ENCODE data around the gene MRPS6.

MRPS6 gene

GRCh38 chr21:34179204-34179935 lies 106.0 kb downstream of the MRPS6 start:
- no peak for TF ChIP-seq GATA1 (IDR thresholded peaks at IDR 0.05; ENCODE audit: low read depth, low read length)
- no peak for TF ChIP-seq POLR2A (IDR thresholded peaks at IDR 0.05; ENCODE audit: low read length)
- DNase-seq, result no peak

GRCh38 chr21:34180407-34180806 lies 107.0 kb downstream of the MRPS6 start:
- TF ChIP-seq POLR2A (IDR thresholded peaks at IDR 0.05; ENCODE audit: low read length), result no peak
- no peak for TF ChIP-seq GATA1 (IDR thresholded peaks at IDR 0.05; ENCODE audit: low read depth, low read length)
- DNase-seq, result no peak

GRCh38 chr21:34180826-34181359 lies 107.5 kb downstream of the MRPS6 start:
- no peak for TF ChIP-seq POLR2A (IDR thresholded peaks at IDR 0.05; ENCODE audit: low read length)
- TF ChIP-seq GATA1 (IDR thresholded peaks at IDR 0.05; ENCODE audit: low read depth, low read length), result no peak
- no peak for DNase-seq

GRCh38 chr21:34181431-34182039 lies 108.2 kb downstream of the MRPS6 start:
- no peak for TF ChIP-seq GATA1 (IDR thresholded peaks at IDR 0.05; ENCODE audit: low read depth, low read length)
- no peak for TF ChIP-seq POLR2A (IDR thresholded peaks at IDR 0.05; ENCODE audit: low read length)

DNA sequence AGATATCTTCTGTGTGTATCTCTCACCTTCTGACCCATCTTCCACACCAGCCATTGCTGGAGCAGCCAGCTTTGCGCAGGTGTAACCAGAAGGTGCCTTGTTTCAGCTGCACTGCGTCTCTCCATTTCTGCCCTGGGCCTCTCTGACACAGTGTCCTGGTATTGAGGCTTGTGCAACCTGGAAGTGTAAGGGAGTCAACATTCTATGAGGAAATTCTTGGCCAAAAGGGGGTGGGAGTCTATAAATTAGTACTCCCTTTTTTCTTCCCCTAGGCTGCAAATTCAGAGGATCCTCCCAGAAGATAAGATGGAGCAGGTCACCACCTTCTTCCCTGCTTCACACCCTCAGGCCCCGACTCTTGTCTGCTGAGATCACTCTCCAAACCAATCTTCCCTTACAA lies 109.1 kb downstream of the MRPS6 start:
- no peak for DNase-seq
- TF ChIP-seq GATA1 (IDR thresholded peaks at IDR 0.05; ENCODE audit: low read depth, low read length) (no peak), POLR2A (IDR thresholded peaks at IDR 0.05; ENCODE audit: low read length) (no peak)

More at GRCh38 chr21:34181431-34182039, 108.2 kb downstream of the MRPS6 start:
- DNase-seq, result no peak

- no peak for TF ChIP-seq GATA1 (IDR thresholded peaks at IDR 0.05; ENCODE audit: low read depth, low read length)
- TF ChIP-seq POLR2A (IDR thresholded peaks at IDR 0.05; ENCODE audit: low read length), result no peak
- no peak for DNase-seq
Observed at GRCh38 chr21:34183331-34183928, 110.1 kb downstream of the MRPS6 start.

- TF ChIP-seq POLR2A (IDR thresholded peaks at IDR 0.05; ENCODE audit: low read length) (no peak), GATA1 (IDR thresholded peaks at IDR 0.05; ENCODE audit: low read depth, low read length) (no peak)
- DNase-seq, result no peak
Observed at GRCh38 chr21:34184232-34184631, 110.9 kb downstream of the MRPS6 start.

GRCh38 chr21:34185026-34185750 lies 111.8 kb downstream of the MRPS6 start:
- TF ChIP-seq POLR2A (IDR thresholded peaks at IDR 0.05; ENCODE audit: low read length) (no peak), GATA1 (IDR thresholded peaks at IDR 0.05; ENCODE audit: low read depth, low read length) (no peak)
- DNase-seq, result no peak

- TF ChIP-seq POLR2A (IDR thresholded peaks at IDR 0.05; ENCODE audit: low read length) (no peak), GATA1 (IDR thresholded peaks at IDR 0.05; ENCODE audit: low read depth, low read length) (peak; percentile 11)
- DNase-seq, result peak; percentile 76 to 77
Observed at GRCh38 chr21:34186109-34186719, 112.8 kb downstream of the MRPS6 start.

DNA sequence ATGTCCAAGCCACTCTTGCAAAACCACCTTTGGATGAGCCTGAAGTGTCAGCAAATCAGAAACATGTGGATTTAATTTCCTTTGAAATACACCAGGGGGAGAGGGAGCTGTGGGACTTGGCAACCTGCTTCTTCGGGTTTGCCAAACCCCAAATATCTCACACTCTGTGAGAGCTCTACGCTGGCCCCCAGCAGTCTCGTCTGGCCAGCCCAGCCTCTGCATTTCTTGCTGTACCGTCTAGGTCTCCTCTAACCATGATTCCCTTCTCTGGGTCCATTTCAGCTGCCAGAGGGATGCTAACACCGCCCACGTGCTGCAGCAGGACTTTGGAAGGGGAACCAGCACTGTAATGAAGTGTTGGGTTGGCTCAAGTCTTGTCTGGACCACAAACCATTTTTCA lies 114.6 kb downstream of the MRPS6 start:
- DNase-seq, result no peak
- TF ChIP-seq GATA1 (IDR thresholded peaks at IDR 0.05; ENCODE audit: low read depth, low read length), result no peak
- no peak for TF ChIP-seq POLR2A (IDR thresholded peaks at IDR 0.05; ENCODE audit: low read length)

- DNase-seq, result no peak
- no peak for TF ChIP-seq GATA1 (IDR thresholded peaks at IDR 0.05; ENCODE audit: low read depth, low read length)
- TF ChIP-seq POLR2A (IDR thresholded peaks at IDR 0.05; ENCODE audit: low read length), result no peak
Observed at GRCh38 chr21:34189506-34189905, 116.1 kb downstream of the MRPS6 start.

- TF ChIP-seq POLR2A (IDR thresholded peaks at IDR 0.05; ENCODE audit: low read length), result no peak
- no peak for TF ChIP-seq GATA1 (IDR thresholded peaks at IDR 0.05; ENCODE audit: low read depth, low read length)
- DNase-seq, result no peak
Observed at GRCh38 chr21:34190576-34191321, 117.4 kb downstream of the MRPS6 start.

DNA sequence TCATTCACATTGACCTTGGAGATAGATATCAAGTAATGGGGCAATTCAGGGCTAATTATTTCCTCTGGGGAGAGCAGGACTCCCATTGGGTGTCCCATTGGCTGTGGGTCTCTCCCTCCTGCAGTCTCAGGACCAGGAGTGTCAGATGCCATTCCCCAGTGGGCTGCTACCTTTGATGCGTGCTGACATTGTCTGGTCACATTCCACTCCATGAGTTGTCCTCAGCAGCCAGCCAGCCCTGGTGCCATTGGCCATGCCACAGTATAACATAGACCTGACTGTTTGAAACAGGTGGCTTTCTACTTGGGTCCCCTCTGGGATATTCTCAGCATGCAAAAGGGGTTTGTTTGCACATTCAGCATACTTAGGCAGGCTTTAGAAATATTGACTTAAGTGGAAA lies 118.5 kb downstream of the MRPS6 start:
- DNase-seq, result no peak
- TF ChIP-seq GATA1 (IDR thresholded peaks at IDR 0.05; ENCODE audit: low read depth, low read length) (no peak), POLR2A (IDR thresholded peaks at IDR 0.05; ENCODE audit: low read length) (no peak)
